HepG2 (cell line): ENCODE data around the gene PTK7.
A peak's percentile ranks its signal among the peaks of the same experiment; 100 is the strongest.

Experiments used
- KDM2A ChIP-seq: sonication (generic); formaldehyde crosslinking; IDR thresholded peaks from 2 replicates; pipeline ENCODE4 v1.4.0; 2020; ENCODE audit warnings: low read depth, missing genetic modification reagents, borderline replicate concordance
- MXD4 ChIP-seq: IDR thresholded peaks from 2 replicates; pipeline ENCODE4 v1.6.1; 2016; ENCODE audit warnings: mild to moderate bottlenecking, missing biosample characterization, missing genetic modification reagents
- ZNF792 ChIP-seq: IDR thresholded peaks from 2 replicates; pipeline ENCODE4 v1.6.1; 2016
- TF ChIP-seq, protein P1 (sequence below): sonication (generic); formaldehyde crosslinking; IDR thresholded peaks from 2 replicates; pipeline ENCODE4 v1.4.0; 2020; ENCODE audit warnings: missing genetic modification reagents, mild to moderate bottlenecking, borderline replicate concordance
- TF ChIP-seq, protein P2 (sequence below): sonication (generic); formaldehyde crosslinking; IDR thresholded peaks from 2 replicates; pipeline ENCODE4 v1.4.0; 2020; ENCODE audit warnings: missing genetic modification reagents, borderline replicate concordance

GRCh38 chr6:43172104-43173007 is 96.2 kb downstream of the PTK7 start:
- TF ChIP-seq ZNF792 (CRISPR knock-in tag) (no peak), MXD4 (CRISPR knock-in tag) (no peak; the same call in 1 of the 2 replicates), KDM2A (CRISPR knock-in tag) (0 out of 2 replicates have a peak, but pooled peaks have one; percentile 34)
- TF ChIP-seq, protein P1, sequence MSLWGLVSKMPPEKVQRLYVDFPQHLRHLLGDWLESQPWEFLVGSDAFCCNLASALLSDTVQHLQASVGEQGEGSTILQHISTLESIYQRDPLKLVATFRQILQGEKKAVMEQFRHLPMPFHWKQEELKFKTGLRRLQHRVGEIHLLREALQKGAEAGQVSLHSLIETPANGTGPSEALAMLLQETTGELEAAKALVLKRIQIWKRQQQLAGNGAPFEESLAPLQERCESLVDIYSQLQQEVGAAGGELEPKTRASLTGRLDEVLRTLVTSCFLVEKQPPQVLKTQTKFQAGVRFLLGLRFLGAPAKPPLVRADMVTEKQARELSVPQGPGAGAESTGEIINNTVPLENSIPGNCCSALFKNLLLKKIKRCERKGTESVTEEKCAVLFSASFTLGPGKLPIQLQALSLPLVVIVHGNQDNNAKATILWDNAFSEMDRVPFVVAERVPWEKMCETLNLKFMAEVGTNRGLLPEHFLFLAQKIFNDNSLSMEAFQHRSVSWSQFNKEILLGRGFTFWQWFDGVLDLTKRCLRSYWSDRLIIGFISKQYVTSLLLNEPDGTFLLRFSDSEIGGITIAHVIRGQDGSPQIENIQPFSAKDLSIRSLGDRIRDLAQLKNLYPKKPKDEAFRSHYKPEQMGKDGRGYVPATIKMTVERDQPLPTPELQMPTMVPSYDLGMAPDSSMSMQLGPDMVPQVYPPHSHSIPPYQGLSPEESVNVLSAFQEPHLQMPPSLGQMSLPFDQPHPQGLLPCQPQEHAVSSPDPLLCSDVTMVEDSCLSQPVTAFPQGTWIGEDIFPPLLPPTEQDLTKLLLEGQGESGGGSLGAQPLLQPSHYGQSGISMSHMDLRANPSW (CRISPR knock-in tag), result no peak
- TF ChIP-seq, protein P2, sequence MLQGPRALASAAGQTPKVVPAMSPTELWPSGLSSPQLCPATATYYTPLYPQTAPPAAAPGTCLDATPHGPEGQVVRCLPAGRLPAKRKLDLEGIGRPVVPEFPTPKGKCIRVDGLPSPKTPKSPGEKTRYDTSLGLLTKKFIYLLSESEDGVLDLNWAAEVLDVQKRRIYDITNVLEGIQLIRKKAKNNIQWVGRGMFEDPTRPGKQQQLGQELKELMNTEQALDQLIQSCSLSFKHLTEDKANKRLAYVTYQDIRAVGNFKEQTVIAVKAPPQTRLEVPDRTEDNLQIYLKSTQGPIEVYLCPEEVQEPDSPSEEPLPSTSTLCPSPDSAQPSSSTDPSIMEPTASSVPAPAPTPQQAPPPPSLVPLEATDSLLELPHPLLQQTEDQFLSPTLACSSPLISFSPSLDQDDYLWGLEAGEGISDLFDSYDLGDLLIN, result peak; percentile 30; the same call in 1 of the 2 replicates
